LNCAP (cell line): Measurements from ENCODE around the gene MAPK1.

Experiments used
- CTCF ChIP-seq: fragments of 450-650 bp; IDR thresholded peaks from 2 replicates; pipeline ENCODE4 v1.5.1; 2017; ENCODE audit warnings: mild to moderate bottlenecking

MAPK1 gene

GRCh38 chr22:21730535-21731308 lies 136.7 kb downstream of the MAPK1 start:
- no peak for TF ChIP-seq CTCF

- no peak for TF ChIP-seq CTCF
These were observed 139.2 kb downstream of the MAPK1 start for GRCh38 chr22:21728270-21728669.

- no peak for TF ChIP-seq CTCF
These were observed 139.7 kb downstream of the MAPK1 start for GRCh38 chr22:21727768-21728167.

- TF ChIP-seq CTCF, result no peak
These were observed 140.3 kb downstream of the MAPK1 start for GRCh38 chr22:21727159-21727558.

GRCh38 chr22:21726650-21727049 lies 140.8 kb downstream of the MAPK1 start:
- TF ChIP-seq CTCF, result peak; percentile 32; the same call in 1 of the 2 replicates

- no peak for TF ChIP-seq CTCF
These were observed 141.3 kb downstream of the MAPK1 start for GRCh38 chr22:21725956-21726649.

- no peak for TF ChIP-seq CTCF
These were observed 148.4 kb downstream of the MAPK1 start for GRCh38 chr22:21719024-21719423.
